Upper lobe of right lung (tissue), 1 donor: Measurements from ENCODE around the gene TEX11. TPM values are rescaled to one million over a fixed set of nuclear protein-coding genes. Genes with fewer than 3 reads are reported as not detected.

Experiments used
- ATAC-seq: fragments of 200-7000 bp; cut with Tn5 transposase; one replicate; pipeline ENCODE4 v1.9.1; 2020; ENCODE audit warnings: mild to moderate bottlenecking, moderate library complexity
- DNase-seq: peaks from one replicate; pipeline ENCODE4 v3.0.0-alpha.2; 2020
- H3K27ac ChIP-seq: fragments of 200-600 bp; one replicate; pipeline ENCODE4 v1.8.0; 2022
- H3K27me3 ChIP-seq: fragments of 200-600 bp; one replicate; pipeline ENCODE4 v1.8.0; 2022; ENCODE audit warnings: mild to moderate bottlenecking
- H3K36me3 ChIP-seq: fragments of 200-600 bp; one replicate; pipeline ENCODE4 v1.8.0; 2022
- H3K4me1 ChIP-seq: fragments of 200-600 bp; one replicate; pipeline ENCODE4 v1.8.0; 2022
- H3K4me3 ChIP-seq: fragments of 200-600 bp; one replicate; pipeline ENCODE4 v1.8.0; 2022; ENCODE audit warnings: mild to moderate bottlenecking
- H3K9me3 ChIP-seq: fragments of 200-600 bp; one replicate; pipeline ENCODE4 v1.8.0; 2022
- CTCF ChIP-seq: fragments of 200-600 bp; IDR thresholded peaks from one replicate; pipeline ENCODE4 v1.8.0; 2022; ENCODE audit warnings: antibody characterized with exemption
- intact Hi-C: fragments of 100-400 bp; cut with DNase I; formaldehyde crosslinking; loops from one replicate; pipeline ENCODE4 v1.11.0; 2022
- long read RNA-seq: library from polyadenylated mRNA; unstranded; transcript quantifications from one replicate; pipeline ENCODE4 v2.0.0, GENCODE V29; 2021
- total RNA-seq: library from RNA; stranded (reverse); fragmentation: NEBNext Ultra II Directional; extraction: Animal tissue kit (Norgen Biotek cat#: 25700); gene quantifications from one replicate; pipeline ENCODE4 v1.2.1, GENCODE V29; 2021
- donor health status: DM: no; HTN: yes; CAD: no; lungs with severe emphysema.

Gene TEX11
- not detected for total RNA-seq
- long read RNA-seq, result 0 reads

DNA sequence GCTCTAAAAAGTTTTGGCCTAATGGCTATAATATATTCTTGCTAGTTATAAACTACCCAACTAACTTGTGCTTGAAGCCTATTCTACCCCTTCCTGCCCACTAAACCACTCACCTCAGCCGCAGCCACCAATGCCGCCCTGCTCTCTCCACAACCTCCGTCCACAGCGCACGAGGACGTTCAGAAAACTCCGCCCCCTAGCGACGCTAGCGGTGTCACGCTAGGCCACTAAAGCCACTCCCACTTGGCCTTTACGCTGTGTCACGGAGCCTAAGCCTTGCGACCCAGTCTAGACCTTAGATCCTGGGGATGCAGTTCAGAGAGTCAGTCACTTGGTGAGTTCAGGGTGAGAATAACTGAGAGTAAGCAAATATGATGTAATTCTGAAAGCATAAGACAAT lies at the start of gene TEX11:
Gene TEX11, minus strand, starts transcription at position 171 of the 400 bp plus-strand sequence. CDS start 922 bp downstream, outside the sequence.
- Histone ChIP-seq H3K4me3 (no peak within 1 kb of the TSS), H3K4me1 (no peaks in the 10 kb centered on the region), H3K36me3 (no peaks in the 10 kb centered on the region), H3K27me3 (no peaks in the 10 kb centered on the region), H3K9me3 (no peaks in the 10 kb centered on the region), H3K27ac (no peak within 1 kb of the TSS)
- no peak for DNase-seq
- TF ChIP-seq CTCF, result no peak
- intact Hi-C loops, result no loop called here
- ATAC-seq, result no peak

- no peaks in the 10 kb centered on the region for H3K4me1 ChIP-seq
- intact Hi-C loops, result no loop called here
These were observed 46.4 kb upstream of the TEX11 start for GRCh38 chrX:70954871-70955270.

DNA sequence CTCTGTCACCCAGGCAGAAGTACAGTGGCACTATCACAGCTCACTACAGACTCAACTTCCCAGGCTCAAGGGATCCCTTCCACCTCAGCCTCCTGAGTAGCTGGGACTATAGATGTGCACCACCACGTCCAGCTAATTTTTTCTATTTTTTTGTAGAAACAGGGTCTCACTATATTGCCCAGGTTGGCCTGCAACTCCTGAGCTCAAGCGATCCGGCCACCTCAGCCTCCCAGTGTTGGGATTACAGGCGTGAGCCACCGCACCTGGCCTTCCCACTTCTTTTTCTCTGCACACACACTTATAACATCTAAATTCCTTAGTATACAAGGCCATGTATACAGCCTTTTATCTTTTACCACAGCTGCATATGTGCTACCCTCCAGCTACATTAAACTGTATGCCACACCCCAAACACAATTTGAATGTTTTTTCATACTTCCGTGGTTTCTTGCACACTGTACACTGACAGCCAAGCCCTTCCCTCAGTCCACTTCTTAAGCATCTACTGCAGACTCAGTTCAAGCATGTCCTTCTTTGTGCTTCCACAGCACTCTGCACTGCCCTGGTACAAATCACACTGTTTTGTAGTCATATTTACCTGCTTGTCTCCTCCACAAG lies 15.9 kb upstream of the TEX11 start:
- Histone ChIP-seq H3K27ac (no peak overlapping the region), H3K4me3 (no peak overlapping the region), H3K27me3 (no peaks in the 10 kb centered on the region), H3K36me3 (no peaks in the 10 kb centered on the region), H3K4me1 (no peaks in the 10 kb centered on the region), H3K9me3 (no peaks in the 10 kb centered on the region)
- DNase-seq (no peak), ATAC-seq (no peak)
- intact Hi-C loops, result no loop called here
- TF ChIP-seq CTCF, result no peak

More at GRCh38 chrX:70954871-70955270, 46.4 kb upstream of the TEX11 start:
- no peaks in the 10 kb centered on the region for H3K9me3 ChIP-seq
- DNase-seq, result no peak
- H3K27ac ChIP-seq, result no peak overlapping the region
- no peak for ATAC-seq
- no peaks in the 10 kb centered on the region for H3K36me3 ChIP-seq
- no peak overlapping the region for H3K4me3 ChIP-seq
- no peak for TF ChIP-seq CTCF
- no peaks in the 10 kb centered on the region for H3K27me3 ChIP-seq

DNA sequence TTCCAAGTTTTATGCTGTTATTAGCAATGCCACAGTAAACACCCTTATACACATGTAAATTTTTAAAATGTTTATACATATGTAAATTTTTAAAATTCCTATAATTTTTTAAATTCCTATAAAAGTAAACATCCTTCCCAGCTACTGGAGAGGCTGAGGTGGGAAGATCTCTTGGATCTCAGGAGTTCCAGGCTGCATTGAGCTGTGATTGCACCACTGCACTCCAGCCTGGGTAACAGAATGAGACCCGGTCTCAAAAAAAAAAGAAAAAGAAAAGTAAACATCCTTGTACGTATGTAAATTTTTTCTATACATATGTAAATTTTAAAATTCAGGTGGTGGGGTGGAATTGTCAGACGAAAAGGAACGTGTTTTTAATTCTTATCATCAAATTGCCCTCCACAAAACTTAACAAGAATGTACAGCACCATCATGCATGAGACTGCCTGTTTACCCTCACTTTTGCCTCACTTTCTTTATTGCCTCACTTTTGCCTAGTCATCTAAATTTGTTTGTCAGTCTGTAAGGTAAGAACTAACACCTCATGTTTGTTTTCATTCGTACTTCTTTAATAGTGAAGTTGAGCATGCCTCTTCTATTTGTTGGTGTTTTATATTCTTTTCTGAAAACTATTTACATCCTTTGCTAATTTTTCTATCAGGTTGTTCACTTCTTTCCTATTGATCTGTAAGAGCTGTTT lies 14.4 kb upstream of the TEX11 start:
- DNase-seq, result no peak
- Histone ChIP-seq H3K9me3 (no peaks in the 10 kb centered on the region), H3K36me3 (no peaks in the 10 kb centered on the region), H3K27me3 (no peaks in the 10 kb centered on the region), H3K27ac (no peak overlapping the region), H3K4me3 (no peak overlapping the region), H3K4me1 (no peaks in the 10 kb centered on the region)
- intact Hi-C loops, result no loop called here
- no peak for TF ChIP-seq CTCF
- ATAC-seq, result no peak

- H3K27me3 ChIP-seq, result no peaks in the 10 kb centered on the region
- H3K4me3 ChIP-seq, result no peak overlapping the region
- no peaks in the 10 kb centered on the region for H3K36me3 ChIP-seq
- ATAC-seq (no peak), DNase-seq (no peak)
- no peaks in the 10 kb centered on the region for H3K4me1 ChIP-seq
- intact Hi-C loops, result no loop called here
- H3K27ac ChIP-seq, result no peak overlapping the region
- H3K9me3 ChIP-seq, result no peaks in the 10 kb centered on the region
- no peak for TF ChIP-seq CTCF
These were observed 13.3 kb upstream of the TEX11 start for GRCh38 chrX:70921709-70922352.
